Measurements from ENCODE around the gene APOL1.

GRCh38 chr22:36277482-36278291 is 24.8 kb downstream of the APOL1 start:
- TF ChIP-seq, protein P1, sequence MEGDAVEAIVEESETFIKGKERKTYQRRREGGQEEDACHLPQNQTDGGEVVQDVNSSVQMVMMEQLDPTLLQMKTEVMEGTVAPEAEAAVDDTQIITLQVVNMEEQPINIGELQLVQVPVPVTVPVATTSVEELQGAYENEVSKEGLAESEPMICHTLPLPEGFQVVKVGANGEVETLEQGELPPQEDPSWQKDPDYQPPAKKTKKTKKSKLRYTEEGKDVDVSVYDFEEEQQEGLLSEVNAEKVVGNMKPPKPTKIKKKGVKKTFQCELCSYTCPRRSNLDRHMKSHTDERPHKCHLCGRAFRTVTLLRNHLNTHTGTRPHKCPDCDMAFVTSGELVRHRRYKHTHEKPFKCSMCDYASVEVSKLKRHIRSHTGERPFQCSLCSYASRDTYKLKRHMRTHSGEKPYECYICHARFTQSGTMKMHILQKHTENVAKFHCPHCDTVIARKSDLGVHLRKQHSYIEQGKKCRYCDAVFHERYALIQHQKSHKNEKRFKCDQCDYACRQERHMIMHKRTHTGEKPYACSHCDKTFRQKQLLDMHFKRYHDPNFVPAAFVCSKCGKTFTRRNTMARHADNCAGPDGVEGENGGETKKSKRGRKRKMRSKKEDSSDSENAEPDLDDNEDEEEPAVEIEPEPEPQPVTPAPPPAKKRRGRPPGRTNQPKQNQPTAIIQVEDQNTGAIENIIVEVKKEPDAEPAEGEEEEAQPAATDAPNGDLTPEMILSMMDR (CRISPR knock-in tag; IDR thresholded peaks at IDR 0.05), result peak; percentile 82
- TF ChIP-seq ZNF672 (CRISPR knock-in tag; IDR thresholded peaks at IDR 0.05) (no peak), ZFX (CRISPR knock-in tag; IDR thresholded peaks at IDR 0.05; ENCODE audit: low read depth) (no peak), TCF7L2 (IDR thresholded peaks at IDR 0.05; ENCODE audit: low read depth, low read length) (no peak), TBL1XR1 (IDR thresholded peaks at IDR 0.05; ENCODE audit: borderline replicate concordance, low read length, partially characterized antibody) (no peak), ZNF607 (CRISPR knock-in tag; IDR thresholded peaks at IDR 0.05; ENCODE audit: borderline replicate concordance) (no peak), KLF16 (CRISPR knock-in tag; IDR thresholded peaks at IDR 0.05) (no peak), ZNF850 (CRISPR knock-in tag; conservative IDR thresholded peaks at IDR 0.05) (no peak), ZNF331 (CRISPR knock-in tag; IDR thresholded peaks at IDR 0.05) (no peak), NR2F1 (CRISPR knock-in tag; IDR thresholded peaks at IDR 0.05) (no peak)
